Activated CD4-positive, alpha-beta T cell treated with anti-CD3 and anti-CD28 coated beads for 1 hour (primary cell): ENCODE data around the gene LPIN2.
A peak's percentile ranks its signal among the peaks of the same experiment; 100 is the strongest.
"Not testable (repeated sequence)": the region's sequence is repeated elsewhere in the genome, so short reads cannot be mapped to it uniquely, and the experiment has no call there.

Experiments used
- DNase-seq: peaks from one replicate; pipeline ENCODE4 v3.0.0-alpha.2; 2020

LPIN2 gene

DNA sequence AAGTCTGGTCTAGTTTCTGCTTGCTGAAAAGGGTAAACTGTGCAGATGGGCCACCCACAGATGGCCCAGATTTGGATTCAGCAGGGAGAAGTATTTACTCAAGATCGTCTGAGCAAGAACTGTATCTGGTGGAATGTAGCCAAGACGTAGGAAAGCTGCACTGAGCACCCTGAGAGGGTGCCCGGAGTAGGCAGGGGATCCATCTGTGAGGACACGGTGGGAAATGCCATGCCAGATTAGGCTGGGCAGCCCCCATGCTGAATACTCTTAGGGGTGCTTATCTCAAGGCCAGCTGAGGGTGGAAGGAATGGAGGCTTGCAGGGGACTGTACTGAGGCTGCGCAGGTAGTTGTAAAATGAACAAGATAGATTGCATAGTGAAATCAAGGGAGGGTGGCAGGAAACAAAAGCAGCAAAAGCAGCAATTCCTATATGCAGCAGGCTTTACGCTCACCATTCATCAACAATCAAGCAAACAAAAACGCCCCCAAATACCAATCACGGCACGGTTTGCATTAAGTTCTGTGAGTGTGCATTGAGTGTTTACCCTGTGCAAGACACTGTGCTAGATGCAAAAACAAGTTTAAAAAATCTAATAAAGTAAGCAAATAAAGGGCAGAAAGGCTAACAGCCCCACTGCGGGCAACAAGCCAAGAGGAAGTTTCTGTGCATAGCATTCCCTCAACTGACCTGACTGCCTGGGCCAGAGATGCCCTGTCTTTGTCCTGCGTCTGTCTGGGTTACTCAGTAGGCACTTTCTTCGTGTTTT lies 32.2 kb upstream of the LPIN2 start:
- DNase-seq, result no peak

DNA sequence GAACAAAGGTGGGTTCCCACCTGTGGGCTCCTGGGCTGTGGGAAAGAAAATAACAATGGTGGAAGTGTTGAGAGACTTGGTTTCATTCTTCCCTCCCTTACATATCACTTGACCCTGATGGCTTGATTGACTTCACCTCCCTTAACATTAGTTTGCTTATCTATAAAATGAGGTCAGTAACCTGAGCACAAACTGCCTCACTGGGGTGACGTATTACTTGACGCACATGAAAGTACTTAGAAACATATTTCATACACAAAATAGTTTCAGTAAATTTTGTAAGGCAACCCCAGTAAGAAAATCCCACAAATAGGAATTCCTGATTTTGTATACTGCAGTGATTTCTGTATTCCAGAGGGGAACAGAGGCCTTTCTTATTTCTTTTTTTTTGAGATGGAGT lies 29.4 kb upstream of the LPIN2 start:
- DNase-seq, result no peak

DNA sequence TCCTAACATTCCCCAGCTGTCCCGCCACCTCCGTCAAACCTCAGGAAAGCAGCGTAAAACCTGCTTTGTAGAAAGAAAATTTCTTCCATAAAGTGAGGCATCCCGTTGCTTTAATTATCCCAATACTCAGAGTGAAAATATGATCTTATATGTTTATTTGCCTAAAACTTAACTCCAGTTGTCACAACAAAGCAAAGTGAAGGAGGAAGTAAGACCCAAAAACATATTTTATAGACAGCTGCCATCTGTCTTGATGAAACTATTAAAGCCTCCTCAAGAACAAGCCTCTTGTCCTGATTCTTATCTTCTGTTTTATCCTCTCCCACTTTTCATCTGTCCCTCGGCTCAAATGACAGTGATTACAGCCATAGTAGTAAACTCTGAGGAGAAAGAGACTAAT lies 28.9 kb upstream of the LPIN2 start:
- DNase-seq, result no peak

DNA sequence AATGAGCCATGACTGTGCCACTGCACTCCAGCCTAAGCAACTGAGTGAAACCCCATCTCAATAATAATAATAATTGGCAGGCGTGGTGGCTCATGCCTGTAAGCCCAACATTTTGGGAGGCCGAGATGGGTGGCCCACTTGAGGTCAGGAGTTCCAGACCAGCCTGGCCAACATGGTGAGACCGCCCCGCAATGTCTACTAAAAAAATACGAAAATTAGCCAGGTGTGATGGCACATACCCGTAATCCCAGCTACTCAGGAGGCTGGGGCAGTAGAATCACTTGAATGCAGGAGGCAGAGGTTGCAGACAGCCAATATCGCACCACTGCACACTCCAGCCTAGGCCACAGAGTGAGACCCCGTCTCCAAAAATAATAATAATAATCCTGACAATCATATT lies 27.9 kb upstream of the LPIN2 start:
- DNase-seq, result no peak

DNA sequence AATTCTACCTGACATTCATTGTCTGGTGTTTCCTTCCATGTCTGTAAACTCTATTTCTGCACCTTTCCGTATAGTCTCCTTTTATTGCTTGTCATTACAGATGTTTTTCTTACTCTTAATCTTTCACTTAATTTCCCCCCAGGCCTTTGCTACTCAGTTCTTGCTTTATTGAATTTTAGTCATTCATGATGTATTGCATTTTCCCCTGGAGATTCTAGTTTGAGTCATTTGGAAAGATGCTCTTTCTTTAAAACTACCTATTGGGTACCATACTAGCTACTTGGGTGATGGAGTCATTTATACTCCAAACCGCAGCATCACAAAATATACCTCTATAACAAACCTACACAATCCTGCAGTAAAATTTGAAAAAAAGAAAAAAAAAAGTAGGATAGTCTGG lies 27.2 kb upstream of the LPIN2 start:
- no peak for DNase-seq

DNA sequence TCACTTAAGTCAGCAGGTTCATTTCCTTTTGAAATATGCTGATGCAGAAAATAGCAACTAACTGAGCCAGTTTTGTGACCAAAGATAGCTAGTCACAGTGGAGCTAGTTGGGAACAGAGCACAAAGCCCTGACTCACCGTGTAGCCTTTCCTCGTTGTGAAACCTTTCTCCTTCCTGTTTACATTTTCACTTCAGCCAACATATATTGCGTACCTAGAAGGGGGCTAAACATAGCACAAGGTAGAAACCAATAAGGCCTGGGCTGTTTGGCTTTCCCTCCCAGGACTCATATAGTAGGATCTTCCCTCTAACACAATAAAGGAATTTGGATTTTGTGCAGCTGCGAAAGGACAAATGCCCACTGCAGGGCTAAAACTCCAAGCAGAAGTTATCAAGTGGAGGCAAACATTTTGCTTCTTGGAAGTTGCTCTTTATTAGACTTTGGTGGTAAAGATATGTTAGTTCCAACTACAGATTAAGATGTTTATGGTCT lies 24.5 kb upstream of the LPIN2 start:
- DNase-seq, result no peak

DNA sequence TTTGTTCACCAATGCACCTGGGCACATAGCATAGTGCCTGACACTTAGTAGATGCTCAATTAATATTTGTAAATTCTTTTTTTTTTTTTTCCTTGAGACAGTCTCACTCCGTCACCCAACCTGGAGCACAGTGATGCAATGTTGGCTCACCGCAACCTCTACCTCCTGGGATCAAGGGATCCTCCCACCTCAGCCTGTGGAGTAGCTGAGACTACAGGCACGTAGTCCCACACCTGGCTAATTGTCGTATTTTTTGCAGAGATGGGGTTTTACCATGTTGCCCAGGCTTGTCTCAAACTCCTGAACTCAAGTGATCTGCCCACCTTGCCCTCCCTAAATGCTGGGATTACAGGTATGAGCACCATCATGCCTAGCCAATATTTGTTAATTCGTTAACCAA lies 23.2 kb upstream of the LPIN2 start:
- DNase-seq, result no peak

DNA sequence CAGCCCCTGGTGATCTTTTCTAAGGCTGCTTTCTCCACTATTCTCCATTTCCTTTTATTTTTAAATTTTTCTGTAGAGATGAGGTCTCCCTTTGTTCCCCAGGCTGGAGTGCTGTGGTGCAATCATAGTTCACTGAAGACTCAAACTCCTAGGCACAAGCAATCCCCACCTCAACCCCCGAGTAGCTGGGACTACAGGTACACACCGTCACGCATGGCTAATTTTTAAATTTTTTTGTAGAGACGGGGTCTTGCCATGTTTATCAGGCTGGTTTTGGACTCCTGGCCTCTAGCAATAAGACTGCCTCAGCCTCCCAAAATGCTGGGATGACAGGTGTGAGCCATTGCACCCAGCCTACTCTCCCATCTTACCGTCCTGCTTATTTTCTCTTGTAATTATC lies 22.7 kb upstream of the LPIN2 start:
- no peak for DNase-seq

DNA sequence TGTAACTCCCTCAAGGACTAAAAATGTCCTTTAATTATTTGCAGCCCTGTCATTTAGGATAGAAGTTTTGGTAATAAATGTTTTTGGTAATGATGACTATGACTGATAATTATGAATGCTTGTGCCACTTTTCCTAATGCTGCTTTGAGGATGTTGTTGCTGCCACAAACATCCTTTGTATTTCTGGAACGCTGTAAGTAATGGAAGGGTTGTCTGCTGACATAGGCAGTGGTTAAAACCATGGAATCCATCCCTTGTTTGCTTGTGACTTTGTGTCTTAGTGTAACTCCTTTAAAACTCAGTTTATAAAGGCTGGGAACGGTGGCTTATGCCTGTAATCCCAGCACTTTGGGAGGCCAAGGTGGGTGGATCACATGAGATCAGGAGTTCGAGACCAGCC lies 19.8 kb upstream of the LPIN2 start:
- no peak for DNase-seq

DNA sequence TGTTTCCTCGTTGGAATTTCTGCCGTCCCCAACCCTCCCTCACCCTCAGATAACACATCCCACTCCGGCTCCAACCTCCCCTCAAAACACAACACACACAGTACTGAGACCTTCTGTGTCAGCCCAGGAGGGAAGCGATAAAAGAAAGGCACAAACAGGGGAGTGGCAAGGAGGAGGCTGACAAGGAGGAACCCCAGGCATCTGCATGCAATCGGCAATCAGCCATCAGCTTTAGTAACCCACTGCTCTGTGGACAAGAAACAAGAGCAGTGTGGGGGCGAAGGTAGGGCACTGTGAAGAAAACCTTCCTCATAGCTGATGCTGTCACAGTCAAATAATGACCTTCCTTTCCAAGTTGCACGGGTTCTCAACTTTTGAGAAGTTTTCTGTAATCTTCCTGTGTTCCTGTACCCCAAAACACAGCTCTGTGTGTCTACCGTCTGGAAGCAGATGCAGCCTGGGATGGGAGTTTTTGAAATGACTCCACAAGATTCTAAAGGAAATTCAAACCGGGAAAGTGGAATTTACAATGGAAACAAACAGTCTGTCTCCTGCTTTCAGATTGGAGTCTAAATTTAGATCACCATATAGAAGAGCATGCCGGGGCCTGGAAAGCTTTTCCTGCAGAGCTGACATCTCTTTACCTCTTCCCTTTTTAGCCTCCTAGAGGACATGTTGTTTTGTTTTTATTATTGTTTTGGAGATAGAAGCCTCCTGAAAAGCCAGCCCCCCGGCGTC lies 16.4 kb upstream of the LPIN2 start:
- DNase-seq, result no peak

DNA sequence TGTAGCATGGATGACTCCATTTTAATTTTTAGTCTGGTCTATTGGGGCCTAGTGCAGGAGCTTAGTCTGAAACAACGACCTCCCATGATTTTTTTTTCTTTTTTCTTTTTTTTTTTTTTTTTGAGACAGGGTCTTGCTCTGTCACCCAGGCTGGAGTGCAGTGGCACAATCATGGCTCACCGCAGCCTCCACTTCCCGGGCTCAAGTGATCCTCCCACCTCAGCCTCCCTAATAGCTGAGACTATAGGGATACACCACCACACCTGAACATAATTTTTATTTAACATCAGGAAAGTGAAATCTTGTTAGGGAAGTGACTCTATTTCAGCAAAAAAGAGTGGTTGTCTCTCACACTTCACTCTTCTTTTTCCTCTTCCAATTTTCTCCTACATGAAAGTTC lies 15.2 kb upstream of the LPIN2 start:
- not testable (repeated sequence) for DNase-seq

DNA sequence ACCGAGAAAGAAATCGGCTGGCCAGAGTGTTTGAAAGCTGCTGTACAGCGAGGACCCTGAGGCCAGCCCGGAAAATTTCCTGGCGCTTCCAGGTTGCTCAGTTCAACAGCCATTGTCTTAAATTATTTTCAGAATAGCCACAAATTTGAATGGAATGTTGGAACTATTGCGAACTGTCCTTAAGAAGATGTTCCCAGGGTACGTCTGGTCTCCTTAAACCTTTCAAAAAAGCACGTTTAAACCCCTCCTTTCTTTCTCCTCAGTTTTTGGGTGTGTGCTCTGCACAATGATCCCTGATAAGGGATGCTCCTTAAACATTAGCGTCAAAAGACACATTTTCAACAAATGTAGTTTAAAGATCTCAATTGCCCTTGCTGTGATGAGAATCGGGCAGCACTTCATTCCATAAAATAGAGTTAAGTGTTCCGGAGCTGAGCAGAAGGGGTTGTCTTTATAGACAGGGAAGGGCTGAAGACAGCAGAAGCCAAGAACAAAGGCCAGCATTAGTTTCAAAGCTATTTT lies 14.5 kb upstream of the LPIN2 start:
- DNase-seq, result no peak

DNA sequence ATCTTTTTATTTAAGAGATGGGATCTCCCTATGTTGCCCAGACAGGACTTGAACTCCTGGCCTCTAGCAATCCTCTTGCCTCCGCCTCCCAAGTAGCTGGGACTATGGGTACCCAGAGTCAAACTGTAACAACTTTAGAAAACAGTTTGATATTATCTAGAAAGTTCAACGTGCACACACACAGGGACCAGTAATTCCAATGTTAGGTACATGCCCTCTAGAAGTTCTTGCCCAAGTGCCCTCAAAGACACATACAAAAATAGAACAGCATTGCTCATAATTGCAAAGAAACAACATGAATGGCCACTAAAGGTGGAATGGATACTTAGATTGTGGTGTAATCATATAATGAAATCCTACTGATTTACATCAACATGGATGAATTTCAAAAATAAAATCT lies 12.6 kb upstream of the LPIN2 start:
- DNase-seq, result no peak

DNA sequence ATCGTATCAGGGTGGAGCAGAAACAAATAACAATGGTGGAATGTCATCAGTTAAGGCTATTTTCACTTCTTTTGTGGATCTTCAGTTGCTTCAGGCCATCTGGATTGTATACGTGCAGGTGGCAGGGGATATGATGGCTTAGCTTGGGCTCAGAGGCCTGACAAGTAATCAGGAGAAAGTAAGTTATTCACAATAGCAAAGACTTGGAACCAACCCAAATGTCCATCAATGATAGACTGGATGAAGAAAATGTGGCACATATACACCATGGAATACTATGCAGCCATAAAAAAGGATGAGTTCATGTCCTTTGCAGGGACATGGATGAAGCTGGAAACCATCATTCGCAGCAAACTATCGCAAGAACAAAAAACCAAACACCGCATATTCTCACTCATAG lies 10.7 kb upstream of the LPIN2 start:
- DNase-seq, result not testable (repeated sequence)

DNA sequence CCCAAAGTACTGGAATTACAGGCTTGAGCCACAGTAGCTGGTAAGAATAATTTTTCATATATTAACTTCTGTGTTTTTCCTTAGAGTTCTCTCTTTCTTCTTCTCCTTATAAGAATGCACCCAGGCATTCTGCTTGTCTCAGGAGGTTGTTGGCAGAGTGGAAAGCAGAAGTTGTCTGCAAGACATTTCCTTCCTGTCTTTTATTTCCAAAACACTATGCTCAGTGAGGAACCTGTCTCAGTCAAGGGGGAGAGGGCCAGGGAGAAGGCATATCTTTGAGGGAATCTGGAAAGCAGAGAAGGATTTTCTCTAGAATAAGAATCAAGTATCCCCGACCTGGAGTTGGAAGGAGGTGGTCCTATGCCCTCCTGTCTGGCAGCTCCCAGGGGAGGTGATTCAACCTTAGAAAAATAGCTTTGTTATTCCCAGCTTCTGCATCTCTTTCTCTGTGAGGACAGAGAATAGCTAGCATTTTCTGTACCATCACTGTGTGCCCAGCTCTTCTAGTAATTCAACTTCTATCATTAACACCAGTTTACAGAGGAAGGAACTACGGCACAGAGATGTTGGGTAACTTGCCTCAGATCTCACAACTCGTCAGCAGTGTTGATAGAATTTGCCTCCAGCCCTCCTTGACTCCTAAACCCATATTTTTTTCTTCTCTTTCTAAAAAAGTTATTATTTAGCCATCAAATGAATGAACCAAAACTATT lies 3.8 kb upstream of the LPIN2 start:
- no peak for DNase-seq

DNA sequence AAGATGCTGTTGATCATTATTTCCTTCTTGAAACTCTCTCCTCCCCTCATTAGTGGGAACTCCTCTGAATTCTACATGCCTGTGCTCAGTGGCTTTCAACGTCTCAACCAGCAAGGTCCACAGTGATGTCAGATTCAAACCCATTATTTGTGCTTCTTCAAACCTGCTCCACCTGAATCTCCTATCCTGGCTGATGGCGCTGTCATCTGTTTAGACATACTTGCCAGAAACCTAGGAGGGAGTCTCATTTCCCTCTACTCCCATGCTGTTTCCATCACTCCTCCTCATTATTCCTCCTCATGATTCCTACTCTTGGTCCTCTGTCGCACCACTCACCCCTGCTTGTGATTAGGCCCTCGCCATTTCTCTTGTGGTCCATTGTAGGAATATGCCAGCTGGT lies 2.9 kb upstream of the LPIN2 start:
- no peak for DNase-seq

DNA sequence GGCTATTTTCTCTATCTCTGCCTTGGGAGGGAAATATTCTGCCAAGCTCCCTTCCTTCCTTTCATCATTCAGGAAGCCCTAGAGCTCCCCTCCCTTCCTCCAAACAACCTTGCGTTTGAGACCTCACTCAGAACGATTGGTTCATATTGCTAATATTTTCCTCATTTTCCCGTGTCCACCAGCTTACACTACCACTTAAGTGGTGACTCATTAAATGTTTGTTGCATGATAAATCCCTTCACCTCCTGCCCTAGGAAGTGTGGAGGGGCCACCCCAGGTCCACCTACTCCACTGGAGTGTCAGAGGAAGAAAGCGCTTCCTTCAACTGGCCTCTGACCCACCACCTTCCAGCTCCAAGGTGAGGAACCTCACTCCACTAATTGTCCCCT lies 2.3 kb upstream of the LPIN2 start:
- DNase-seq, result no peak

DNA sequence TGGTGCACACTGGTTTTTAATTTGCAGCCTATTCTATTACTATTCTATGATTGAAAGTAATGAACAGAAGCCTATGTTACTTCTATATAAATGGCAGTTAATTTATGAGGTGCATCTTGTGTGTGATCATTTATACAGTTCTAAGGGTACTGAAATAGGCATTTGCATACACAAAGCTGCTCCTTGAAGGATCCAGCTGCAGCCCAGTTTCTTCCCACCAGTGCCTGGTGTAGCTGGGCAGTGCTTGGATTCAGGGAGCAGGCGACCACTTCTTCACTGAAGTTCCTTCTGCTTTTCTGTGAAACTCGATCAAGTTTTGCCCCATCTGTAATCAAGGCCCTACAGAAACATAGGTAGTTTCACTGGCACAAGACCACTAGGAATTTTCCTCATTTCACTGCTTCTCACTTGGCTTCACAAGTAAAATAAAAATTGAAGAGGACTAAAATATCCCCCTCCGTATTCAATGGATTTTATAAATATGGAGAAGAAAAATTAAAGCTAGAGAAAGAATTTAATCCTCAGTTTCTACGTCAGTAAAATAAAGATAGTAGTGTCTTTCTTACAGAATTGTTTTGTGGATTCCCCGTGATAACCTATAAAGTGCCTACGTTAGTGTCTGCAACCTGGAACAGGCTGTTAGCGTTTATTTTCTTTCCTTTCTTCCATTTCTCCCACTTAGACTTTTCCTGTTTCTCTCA lies 1.7 kb upstream of the LPIN2 start:
- DNase-seq, result no peak

DNA sequence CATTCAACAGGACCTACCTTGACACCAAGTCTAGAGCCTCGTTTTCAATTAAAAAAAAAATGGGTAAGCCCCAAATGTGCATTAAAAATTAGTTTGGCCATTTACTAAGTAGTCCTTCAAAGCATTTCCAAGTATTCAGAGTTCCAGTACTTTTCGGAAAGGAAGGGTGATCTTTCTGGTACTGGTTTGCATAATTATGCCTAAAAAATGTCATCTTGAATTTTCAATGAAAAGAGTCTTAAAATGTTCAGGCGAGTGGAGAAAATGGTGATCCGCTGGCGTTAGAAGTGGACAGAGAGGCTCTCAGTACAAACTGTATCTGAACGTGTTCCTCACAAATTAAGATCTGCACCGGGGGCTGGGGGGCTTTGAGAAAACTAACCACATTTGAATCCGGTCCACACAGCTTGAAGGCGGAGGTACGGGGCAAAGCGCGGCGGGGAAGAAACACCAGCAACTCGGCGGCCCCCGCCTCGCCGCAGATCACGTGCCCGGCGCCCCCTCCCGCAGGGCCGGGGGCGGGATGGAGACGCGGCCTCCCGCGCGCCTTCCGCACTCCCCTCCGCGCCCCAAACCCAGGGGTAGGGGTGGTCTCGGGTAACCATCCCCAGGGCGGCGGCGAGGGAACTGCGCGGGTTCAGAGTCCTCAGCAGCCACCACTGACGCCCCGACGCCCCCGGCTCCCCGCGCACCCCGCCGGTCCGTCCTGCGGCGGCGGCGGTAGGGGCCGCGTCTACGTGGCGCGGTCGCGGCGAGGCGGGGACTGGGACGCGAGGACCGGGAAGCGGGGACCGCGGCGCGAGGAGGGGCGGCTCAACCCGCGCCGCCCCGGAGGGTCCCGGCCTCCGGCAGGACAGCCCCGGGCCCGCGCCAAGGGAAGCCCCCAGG lies 564 bp downstream of the LPIN2 start:
- DNase-seq, result peak; percentile 22

DNA sequence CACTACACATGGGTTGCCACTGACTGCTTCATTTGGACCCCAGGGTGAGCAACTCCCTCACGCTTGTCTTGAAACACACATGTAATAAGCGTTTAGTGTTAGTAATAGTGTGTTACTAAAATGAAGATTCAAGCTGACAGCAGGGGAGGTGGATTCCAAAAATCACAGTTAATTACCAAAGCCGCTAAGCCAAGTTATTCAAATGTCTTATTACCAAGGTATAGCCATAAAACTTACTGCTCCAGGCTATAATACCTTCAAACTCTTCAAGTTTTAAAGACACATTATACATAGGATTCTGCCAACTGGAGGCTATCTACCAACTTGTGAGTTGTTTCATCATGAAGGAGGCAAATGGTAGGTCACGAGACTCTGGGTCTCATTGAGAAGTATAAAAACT lies 2.9 kb downstream of the LPIN2 start:
- DNase-seq, result no peak

DNA sequence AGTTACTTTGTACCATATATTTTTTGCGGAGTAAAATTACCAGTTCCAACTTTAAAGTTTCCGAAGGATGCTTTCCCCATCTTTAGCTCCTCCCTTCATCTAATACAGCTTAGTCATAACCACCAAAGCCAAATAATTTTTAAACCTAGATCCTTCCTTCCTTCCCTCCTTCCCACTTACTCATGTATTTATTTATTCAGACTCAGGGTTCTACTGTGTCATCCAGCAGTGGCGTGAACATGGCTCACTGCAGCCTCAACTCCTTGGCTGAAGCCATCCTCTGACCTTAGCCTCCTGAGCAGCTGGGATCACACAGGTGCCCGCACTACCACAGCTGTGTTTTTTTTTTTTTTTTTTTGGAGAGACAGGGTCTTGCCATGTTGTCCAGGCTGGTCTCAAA lies 4.4 kb downstream of the LPIN2 start:
- DNase-seq, result no peak

DNA sequence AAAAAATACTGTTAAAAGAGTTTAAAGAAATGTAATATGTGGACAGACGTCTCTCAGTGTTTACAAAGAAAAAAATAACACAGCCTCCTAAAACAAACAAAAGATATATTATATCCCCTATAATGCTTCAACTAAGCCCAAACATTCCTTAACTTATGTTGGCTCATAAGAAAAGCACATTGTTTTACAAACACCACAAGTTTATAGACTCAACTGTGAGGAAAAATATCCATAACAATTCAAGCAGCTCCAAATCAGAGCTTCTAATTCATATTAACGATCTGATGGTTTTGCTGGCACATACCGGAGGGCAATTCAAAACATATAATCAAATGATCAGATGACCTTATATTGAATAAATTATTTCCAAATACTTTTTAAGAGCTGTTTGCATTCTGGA lies 5.5 kb downstream of the LPIN2 start:
- DNase-seq, result no peak
